NCI-H82 treated with DMSO at 0.1 percent for 48 hours (cell line): ENCODE measurements around the gene PLEKHG5.
"Not testable (repeated sequence)": the region's sequence is repeated elsewhere in the genome, so short reads cannot be mapped to it uniquely, and the experiment has no call there.

Source experiments
- DNase-seq: peaks from one replicate; lab custom pipeline; 2025; ENCODE audit not compliant: unreplicated experiment; lab: John Stamatoyannopoulos, UW

The PLEKHG5 gene

DNA sequence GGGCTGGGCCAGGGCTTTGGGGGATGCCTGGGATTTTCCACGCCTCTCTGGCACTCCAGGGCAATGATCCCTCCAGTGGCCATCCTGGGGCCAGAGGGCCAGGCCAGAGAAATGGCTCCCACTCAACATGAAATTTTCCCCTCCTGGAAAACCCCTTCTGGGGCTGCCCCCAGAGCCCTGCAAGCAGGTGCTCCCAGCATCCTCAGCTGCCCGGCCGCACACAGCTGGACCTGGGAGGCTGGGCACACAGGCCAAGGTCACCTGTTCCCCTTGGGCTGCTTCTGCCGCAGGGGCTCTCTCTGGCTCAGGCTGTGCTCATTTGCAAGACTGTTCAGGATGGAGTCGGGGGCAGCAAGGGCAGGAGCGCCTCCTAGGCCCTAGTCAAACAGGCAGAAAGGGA is 63.0 kb downstream of the PLEKHG5 start:
- DNase-seq, result not testable (repeated sequence)

DNA sequence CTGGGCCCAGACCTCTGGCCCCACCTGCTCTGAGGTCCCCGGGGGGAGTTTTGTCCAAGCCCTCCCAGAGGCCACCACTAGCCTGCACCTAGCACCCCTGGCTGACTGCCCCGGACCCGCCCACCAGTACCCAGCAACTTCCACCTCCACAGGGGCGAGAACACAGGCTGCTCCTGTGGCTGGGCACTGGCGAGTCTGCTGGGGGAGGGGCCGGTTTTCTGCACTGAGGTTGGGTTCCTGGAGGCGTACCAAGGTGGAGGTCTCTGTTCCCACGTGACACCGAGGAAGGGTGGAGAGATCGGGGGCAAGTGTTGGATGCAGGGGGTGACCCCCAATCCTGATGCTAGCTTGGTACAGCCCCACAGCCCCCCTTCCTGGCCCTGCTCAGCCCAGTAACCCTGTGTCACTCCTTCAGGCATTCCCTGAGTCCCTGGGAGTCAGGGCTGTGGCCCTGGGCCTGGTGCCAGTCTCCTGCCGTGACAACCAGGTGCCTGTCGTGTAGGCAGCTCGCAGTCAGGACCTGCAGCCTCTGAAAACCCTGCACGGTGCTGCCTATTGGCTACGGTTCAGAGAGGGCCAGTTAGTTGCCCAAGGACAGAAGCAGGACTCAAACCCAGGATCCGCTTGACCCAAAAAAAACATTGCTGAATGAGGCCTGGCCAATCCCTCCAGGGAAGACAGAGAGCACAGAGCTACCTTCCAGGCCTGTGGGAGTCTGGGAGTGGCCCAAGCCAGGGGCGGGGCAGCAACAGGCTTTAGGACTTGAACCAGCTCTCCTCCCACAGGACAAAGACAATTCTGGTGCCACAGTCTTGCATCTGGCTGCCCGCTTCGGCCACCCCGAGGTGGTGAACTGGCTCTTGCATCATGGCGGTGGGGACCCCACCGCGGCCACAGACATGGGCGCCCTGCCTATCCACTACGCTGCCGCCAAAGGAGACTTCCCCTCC is 63.8 kb downstream of the PLEKHG5 start:
- DNase-seq, result no peak

DNA sequence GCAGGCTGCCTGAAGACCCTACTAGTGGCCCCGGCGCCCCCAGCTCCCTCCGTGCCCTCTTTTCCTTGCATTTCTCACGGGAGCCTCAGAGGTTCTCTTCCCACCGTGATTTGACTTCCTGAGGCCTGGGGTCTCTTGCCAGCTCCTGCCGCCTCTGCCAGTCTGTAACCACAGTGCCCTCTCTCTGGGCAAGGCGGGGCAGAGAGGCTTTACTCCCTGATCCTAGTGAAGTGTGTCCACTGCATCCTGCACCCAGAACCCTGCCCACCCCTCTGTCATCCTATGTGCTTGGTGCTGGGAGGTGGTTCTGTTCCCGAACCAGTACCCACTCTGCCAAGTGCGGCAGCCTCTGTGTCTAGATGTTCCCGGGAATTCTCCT is 64.5 kb downstream of the PLEKHG5 start:
- DNase-seq, result no peak

DNA sequence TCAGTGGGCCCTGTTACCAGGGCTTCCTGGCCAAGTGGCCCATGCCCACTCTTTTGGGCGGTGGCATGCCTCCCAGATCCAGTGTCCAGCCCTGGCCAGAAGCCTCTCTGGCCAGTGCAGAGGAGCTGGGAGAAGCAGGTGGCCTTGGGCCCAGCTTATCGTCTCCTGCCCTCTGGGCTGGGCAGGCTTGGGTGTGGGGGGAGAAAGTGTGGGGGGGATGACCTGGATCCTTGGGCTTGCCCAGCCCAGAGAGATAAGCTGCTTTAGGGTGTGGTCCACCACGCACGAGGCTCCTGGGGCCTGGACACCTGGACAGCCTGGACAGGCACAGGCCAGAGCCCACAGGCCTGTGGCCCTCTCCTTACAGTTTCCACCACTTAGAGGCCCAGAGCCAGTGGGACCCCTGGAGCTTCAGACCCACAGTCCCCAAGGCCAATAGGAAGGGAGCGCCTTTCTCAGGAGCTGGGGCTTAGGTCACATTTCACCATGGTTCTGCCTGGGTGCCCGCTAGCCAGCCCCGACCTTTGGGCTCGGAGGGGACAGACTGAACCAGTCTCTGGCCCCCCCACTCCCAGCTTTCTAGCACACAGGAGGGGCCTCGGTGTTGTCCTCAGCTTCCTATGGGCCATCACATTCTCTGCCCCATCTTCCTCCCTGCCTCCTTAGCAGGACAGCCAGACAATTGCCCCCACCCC is 65.0 kb downstream of the PLEKHG5 start:
- DNase-seq, result no peak

DNA sequence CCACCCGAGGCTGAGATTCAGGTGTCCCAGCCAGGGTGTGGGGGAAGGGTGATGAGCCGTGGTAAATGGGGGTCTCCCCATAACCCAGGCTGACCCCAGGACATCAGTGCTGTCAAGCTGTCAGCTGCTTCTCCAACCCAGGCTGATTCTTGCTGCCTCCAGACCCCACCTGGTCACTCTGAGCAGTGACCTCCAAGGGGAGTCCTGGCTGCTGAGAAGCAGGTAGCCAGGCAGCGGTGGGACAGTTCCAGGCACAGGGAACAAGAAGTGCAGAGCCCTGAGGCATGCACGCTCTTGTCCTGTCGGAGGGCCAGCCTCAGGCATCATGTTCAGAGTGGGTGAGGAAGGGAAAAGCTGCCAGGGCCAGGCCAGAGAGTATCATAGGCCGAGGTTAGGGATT is 65.8 kb downstream of the PLEKHG5 start:
- no peak for DNase-seq

DNA sequence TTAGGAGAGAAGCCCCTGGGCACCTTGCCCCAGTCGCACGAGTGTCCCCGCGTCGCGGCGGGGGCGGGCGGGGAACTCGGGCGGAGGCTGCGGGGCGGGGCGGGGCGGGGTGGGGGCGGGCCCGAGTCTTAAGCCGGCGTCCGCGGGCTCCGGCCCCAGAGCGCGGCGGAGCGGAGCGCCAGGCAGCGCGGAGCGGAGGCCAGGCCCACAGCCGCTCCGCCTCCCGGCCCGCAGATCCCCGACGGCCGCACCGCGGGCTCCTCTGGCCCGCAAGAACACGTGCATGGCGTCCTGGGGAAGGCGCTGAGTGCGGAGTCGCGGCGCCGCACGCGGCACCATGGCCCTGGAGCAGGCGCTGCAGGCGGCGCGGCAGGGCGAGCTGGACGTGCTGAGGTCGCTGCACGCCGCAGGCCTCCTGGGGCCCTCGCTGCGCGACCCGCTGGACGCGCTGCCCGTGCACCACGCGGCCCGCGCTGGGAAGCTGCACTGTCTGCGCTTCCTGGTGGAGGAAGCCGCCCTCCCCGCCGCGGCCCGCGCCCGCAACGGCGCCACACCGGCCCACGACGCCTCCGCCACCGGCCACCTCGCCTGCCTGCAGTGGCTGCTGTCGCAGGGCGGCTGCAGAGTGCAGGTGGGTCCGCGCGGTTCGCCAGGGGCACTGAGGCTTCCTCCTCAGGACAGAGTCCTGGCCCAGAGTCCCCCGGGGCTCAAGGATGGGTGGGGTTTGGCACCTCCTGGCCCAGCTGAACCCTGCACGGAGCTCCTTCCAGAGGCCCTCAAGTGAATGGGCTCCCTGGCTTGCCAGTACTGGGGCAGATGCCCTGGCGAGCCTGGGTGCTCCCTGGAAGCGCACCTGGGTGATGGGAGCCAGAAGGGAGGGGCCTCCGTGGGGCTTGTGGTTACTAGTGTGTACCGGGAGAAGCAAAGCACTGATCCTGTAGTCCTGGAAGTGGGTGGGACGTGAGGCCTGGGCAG is 66.6 kb downstream of the PLEKHG5 start, which contains the start of gene ESPN:
Gene ESPN, plus strand, starts transcription at position 158 of the 975 bp plus-strand sequence. Its CDS starts 180 bp downstream, at position 338.
- no peak for DNase-seq

DNA sequence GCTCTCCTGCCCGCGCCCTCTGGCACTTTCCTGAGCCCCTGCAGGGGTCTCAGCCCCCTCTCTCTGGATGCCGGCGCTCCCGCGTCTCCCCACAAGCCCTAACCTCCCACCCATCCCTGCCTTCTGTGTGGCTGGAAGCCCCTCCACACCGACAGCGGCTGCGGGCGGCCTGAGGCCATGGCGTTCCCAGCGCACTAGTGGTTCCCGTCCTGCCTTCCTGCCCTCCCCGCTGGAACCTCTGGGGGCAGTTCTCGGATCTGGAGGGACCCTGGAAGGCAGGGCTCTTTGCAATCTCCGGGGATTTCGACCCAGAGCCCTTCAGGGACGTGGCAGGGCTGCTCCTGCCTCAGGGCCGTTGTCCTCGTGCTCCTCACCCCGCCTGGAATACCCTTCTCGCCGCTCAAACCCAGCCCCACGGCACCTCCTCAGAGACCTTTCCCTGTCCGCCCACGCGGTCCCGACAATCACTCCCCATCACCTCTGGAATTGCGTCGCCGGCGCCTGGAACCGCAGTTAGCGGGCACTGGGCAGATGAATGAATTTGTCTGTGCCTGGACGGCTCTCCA is 67.4 kb downstream of the PLEKHG5 start:
- no peak for DNase-seq

DNA sequence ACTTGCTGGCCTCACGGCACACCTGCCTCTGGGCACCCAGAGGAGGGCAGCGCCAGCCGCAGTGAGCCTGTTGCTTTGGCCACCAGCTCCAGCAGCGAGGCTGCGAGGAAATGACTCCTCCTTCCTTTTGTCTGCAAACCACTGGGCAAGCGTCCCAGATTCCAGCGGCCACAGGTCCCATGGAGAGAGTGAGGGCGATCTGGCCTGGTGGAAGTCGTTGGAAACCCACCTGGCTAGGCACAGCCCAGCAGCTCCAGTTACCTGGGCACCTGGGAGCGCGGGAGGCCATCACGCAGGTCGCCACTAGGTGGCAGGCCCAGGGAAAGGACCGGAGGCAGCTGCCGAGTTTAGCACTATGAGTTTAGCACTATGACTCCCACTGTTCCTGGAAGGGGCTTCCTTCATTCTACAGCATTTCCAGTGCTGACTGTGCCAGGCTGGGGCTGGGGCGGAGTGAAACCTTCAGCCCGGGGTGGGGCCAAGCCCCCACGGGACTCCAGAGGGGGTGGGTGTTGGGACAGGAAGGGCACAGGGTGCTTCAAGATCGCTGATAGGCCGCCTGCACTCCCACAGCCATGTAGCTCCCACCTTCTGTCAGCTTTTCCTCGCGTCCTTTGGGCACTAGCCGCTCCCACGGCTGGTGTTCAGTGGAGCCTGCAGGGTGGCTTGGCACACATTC is 68.0 kb downstream of the PLEKHG5 start:
- DNase-seq, result peak; percentile 49

DNA sequence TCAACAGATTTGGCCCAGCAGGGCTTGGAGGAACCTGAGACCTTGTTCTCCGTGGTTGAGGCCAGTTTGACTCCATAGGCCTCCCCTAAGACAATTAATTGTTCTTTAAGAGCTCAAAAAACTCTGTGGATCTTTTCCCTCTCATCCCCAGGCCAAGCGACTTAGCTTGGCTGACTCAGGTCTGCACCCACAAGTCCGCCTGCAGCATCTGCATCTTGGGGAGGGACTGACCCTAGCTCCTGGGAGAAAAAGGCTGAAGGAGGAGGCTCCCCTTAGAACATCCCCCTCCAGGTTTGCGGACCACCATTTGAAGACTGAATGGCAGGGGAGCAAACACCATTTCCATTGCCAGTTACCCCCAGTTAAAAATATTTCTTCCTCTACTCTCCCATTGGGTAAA is 70.2 kb downstream of the PLEKHG5 start:
- DNase-seq, result no peak

DNA sequence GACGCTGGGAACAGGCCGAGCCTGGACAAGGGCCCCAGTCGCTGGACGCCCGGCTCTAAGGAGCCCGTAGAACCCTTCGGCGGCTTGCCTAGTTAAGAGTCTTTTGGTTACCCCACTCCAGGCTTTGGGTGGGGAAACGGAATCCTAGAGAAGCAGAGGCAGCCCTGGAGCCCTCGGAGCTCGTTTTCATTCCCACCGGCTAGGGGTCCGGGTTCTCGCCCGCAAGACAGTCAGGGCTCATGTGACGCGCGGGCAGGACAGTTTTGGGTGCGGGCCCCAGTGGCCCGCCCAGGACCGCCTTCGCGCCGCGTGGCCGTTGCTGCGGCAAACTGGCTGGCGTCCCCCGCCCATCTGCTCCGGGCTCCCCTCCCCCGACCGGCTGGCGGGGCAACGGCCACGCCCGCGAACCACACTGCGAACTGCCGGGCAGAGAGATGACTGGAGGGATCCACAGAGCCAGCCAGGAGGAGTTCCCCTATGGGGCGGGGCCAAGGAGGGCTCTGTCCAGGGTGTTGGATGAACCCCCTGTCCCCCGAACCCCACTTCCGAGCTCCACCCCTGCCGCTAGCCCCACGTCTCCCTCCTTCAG is 70.9 kb downstream of the PLEKHG5 start:
- peak; percentile 23 for DNase-seq

DNA sequence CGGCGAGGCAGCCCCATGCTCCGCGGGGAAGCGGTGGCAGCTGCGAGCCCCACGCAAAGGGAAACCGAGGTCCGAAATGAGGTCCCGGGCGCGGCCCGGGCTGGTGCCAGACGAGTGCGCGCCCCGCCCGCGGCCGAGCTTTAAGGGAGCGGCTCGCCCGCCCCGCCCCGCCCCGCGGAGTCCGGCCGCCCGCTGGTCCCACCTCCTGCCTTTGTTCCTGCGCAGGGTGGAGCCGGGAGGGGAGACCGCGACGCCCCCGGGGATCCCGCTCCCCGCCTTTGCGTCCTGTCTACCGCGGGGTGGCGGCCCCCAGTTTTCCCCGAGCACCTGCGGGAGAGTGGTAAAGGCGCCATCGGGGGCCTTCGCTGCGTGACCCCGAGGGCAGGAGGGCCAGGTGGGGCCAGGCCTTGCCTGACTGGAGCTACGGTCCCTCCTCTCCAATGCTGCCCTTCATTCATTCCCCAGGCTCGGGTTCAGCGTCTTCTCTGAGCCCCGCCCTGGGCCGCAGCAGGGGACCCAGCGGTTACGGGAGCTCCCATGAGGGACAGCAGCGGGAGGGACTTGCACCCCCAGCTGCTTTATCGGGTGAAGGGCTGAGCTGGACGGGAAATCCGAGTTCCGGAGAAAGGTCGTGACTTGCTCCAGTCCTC is 71.5 kb downstream of the PLEKHG5 start, which contains the start of gene HES2:
Gene HES2, minus strand, starts transcription at position 116 of the 650 bp plus-strand sequence. Its CDS starts 99 bp downstream, at position 17.
- DNase-seq, result no peak

DNA sequence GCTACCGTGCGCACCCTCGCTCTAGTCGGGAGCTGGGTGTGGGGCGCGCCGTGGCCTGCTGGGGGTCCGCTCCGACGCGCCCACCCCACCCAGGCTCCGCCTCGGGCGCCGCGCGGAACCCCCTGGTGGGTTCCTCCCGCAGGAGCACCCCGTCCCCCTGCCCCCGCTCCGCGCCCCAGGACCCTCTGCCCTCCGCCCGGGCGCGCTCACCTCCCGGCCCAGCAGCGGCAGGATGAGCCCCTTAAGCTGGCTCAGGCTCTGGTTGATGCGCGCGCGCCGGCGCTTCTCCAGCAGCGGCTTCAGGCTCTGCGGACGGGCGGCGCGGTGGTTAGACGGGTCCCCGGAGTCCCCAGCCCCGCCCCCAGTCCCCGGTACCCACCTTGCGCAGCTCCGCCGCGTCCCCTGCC is 72.1 kb downstream of the PLEKHG5 start:
- DNase-seq, result no peak

DNA sequence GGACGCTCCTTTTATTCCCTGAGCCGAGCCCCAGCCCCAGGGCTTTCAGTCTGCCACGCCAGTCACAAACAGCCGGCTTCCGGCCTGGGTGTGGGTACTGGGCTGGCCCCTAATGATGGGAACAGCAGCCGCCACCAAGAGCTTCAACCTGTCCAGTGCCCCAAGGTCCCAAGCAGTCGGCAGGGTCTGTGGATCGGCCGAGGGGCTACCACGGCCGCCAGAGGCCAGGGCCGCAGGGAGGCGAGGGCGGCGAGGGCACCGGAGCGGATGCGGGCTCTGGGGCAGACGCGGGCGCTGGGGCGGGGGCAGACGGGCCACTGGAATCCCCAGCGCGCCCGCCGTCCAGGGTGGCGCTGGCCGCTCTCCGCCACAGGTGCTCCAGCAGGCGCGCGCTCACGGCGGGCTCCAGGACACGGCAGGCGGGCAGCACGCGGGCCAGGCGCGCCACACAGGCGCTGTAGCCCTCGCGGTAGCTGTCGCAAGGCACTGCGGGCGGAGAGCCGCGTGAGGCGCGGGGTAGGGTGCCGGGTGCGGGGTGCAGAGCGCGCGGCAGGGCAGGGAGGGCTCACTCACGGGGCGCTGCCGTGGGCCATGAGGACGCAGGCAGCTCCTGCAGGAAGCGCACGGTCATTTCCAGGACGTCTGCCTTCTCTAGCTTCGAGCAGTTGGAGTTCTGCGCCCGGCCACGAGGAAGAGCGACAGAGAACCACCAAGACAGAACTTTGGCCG is 72.6 kb downstream of the PLEKHG5 start:
- DNase-seq, result no peak

DNA sequence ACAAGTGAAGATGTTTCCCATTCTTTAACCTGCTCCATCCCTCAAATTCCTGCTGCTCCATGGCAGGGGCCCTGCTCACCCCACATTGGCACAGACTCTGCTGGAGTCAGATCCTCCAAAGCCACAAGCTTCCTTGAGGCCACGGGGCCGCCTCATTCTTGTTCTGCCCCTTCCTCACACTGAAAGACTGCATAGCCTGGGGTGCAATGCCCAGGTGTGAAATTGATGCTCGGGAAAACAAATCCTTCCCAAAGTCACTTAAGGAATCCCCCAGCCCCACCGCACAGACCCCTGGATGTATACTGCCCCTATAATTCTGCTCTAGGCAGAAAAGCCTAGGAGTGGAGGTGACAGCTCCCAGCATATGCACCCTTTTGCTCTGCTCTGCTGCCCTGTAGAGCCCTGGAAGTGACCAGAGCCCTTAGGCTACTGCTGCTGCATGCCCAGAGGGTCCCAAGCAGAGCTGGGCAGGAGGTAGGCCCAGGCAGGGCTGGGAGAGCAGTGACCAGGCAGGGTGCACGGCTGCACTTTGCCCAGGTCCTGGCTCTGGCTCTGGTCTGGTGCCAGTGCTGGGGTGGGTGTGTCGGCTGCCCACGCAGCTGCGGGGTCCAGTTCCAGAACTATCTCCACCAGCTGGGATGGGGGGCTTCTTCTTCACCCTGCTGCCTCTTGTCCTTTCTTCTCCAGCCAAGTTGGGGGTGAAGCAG is 73.4 kb downstream of the PLEKHG5 start:
- no peak for DNase-seq
